Peyer's patch (tissue), 4 donors: ENCODE measurements around the gene NDST4. TPM values are rescaled to one million over a fixed set of nuclear protein-coding genes. Genes with fewer than 3 reads are reported as not detected.

Experiments used
- DNase-seq, 3 donors: peaks; one replicate each; pipeline ENCODE4 v3.0.0-alpha.2; 2017 to 2019
- H3K27ac ChIP-seq, 4 donors: fragments of 200-600 bp; sonication (generic); one replicate each; pipeline ENCODE4 v1.5.1; 2016 to 2019
- H3K27me3 ChIP-seq, 2 donors: fragments of 200-600 bp; sonication (generic); one replicate each; pipeline ENCODE4 v1.5.1; 2019
- H3K36me3 ChIP-seq, 3 donors: fragments of 200-600 bp; sonication (generic); one replicate each; pipeline ENCODE4 v1.5.1; 2016 to 2019
- H3K4me1 ChIP-seq, 4 donors: fragments of 200-600 bp; sonication (generic); one replicate each; pipeline ENCODE4 v1.5.1; 2016 to 2019
- H3K4me3 ChIP-seq, 4 donors: fragments of 200-600 bp; sonication (generic); 1 replicate in 3 of 4; 2 replicates in 1 of 4; pipeline ENCODE4 v1.5.1; 2016 to 2019; ENCODE audit warnings: mild to moderate bottlenecking in 1 of 4
- H3K9me3 ChIP-seq, 4 donors: fragments of 200-600 bp; sonication (generic); one replicate each; pipeline ENCODE4 v1.5.1; 2016 to 2019; ENCODE audit warnings: mild to moderate bottlenecking in 1 of 4
- CTCF ChIP-seq, 6 experiments: fragments of 450-650 bp in 4 of 6; fragments of 200-600 bp in 2 of 6; sonication (generic) in 1 of 6; IDR thresholded peaks; one replicate each; pipeline ENCODE4 v1.5.1; 2017 to 2019; ENCODE audit warnings: antibody characterized with exemption in 6 of 6, mild to moderate bottlenecking in 3 of 6, moderate library complexity in 1 of 6
- POLR2A ChIP-seq, 2 donors: fragments of 450-650 bp; IDR thresholded peaks; one replicate each; pipeline ENCODE4 v1.5.1; 2017; ENCODE audit warnings: antibody characterized with exemption in 2 of 2, mild to moderate bottlenecking in 2 of 2, moderate library complexity in 2 of 2
- total RNA-seq, 4 donors: library from RNA; depleted of rRNA; stranded (reverse); fragments of >200 nt; gene quantifications; one replicate each; pipeline ENCODE4 v1.1.0, GENCODE V29; 2016

NDST4 gene
- total RNA-seq, 4 donors from 2014 or later: not detected

GRCh38 chr4:114864060-114864459 is 249.4 kb downstream of the NDST4 start:
- TF ChIP-seq POLR2A (IDR thresholded peaks at IDR 0.05) (no peak), CTCF (IDR thresholded peaks at IDR 0.05) (no peak)
- Histone ChIP-seq H3K9me3 (no peaks in the 10 kb centered on the region), H3K27ac (no peak overlapping the region), H3K4me3 (no peak overlapping the region), H3K4me1 (no peaks in the 10 kb centered on the region), H3K27me3 (no peaks in the 10 kb centered on the region), H3K36me3 (no peaks in the 10 kb centered on the region)
- DNase-seq: no peak

- TF ChIP-seq CTCF (IDR thresholded peaks at IDR 0.05): no peak
- TF ChIP-seq POLR2A (IDR thresholded peaks at IDR 0.05): no peak
- no peak overlapping the region for H3K27ac ChIP-seq
- no peaks in the 10 kb centered on the region for H3K27me3 ChIP-seq
- H3K4me1 ChIP-seq: no peaks in the 10 kb centered on the region
- H3K9me3 ChIP-seq: no peaks in the 10 kb centered on the region
- no peaks in the 10 kb centered on the region for H3K36me3 ChIP-seq
- no peak for DNase-seq
- H3K4me3 ChIP-seq: no peak overlapping the region
These were observed 252.6 kb downstream of the NDST4 start for GRCh38 chr4:114860786-114861185.

- Histone ChIP-seq H3K4me1 (no peaks in the 10 kb centered on the region), H3K9me3 (no peaks in the 10 kb centered on the region), H3K27ac (no peak overlapping the region), H3K36me3 (no peaks in the 10 kb centered on the region), H3K27me3 (no peaks in the 10 kb centered on the region), H3K4me3 (no peak overlapping the region)
- DNase-seq: no peak
- TF ChIP-seq POLR2A (IDR thresholded peaks at IDR 0.05): no peak
- no peak for TF ChIP-seq CTCF (IDR thresholded peaks at IDR 0.05)
These were observed 255.6 kb downstream of the NDST4 start for GRCh38 chr4:114857831-114858230.

- no peaks in the 10 kb centered on the region for H3K9me3 ChIP-seq
- TF ChIP-seq POLR2A (IDR thresholded peaks at IDR 0.05) (no peak), CTCF (IDR thresholded peaks at IDR 0.05) (no peak)
- no peaks in the 10 kb centered on the region for H3K27me3 ChIP-seq
- no peak overlapping the region for H3K4me3 ChIP-seq
- H3K27ac ChIP-seq: no peak overlapping the region
- no peaks in the 10 kb centered on the region for H3K4me1 ChIP-seq
- no peaks in the 10 kb centered on the region for H3K36me3 ChIP-seq
- DNase-seq: no peak
These were observed 273.4 kb downstream of the NDST4 start for GRCh38 chr4:114839986-114840385.

GRCh38 chr4:114830628-114831027 is 282.8 kb downstream of the NDST4 start:
- Histone ChIP-seq H3K36me3 (no peaks in the 10 kb centered on the region), H3K27me3 (no peaks in the 10 kb centered on the region), H3K27ac (no peak overlapping the region), H3K4me3 (no peak overlapping the region), H3K4me1 (no peaks in the 10 kb centered on the region), H3K9me3 (no peaks in the 10 kb centered on the region)
- TF ChIP-seq POLR2A (IDR thresholded peaks at IDR 0.05): no peak
- TF ChIP-seq CTCF (IDR thresholded peaks at IDR 0.05): no peak
- no peak for DNase-seq

- H3K4me3 ChIP-seq: no peak overlapping the region
- DNase-seq: no peak
- no peak for TF ChIP-seq CTCF (IDR thresholded peaks at IDR 0.05)
- TF ChIP-seq POLR2A (IDR thresholded peaks at IDR 0.05): no peak
- no peaks in the 10 kb centered on the region for H3K27me3 ChIP-seq
- H3K9me3 ChIP-seq: no peaks in the 10 kb centered on the region
- no peak overlapping the region for H3K27ac ChIP-seq
- H3K4me1 ChIP-seq: no peaks in the 10 kb centered on the region
- no peaks in the 10 kb centered on the region for H3K36me3 ChIP-seq
These were observed 285.8 kb downstream of the NDST4 start for GRCh38 chr4:114827651-114828050.
